GM19397 (cell line): ENCODE data around the gene TRAM2.

Experiments
- ATAC-seq: cut with Tn5 transposase; IDR thresholded peaks from one replicate; pipeline ENCODE4 v1.9.1; 2021; ENCODE audit warnings: mild to moderate bottlenecking, moderate library complexity; ENCODE audit not compliant: unreplicated experiment

TRAM2 gene

GRCh38 chr6:52571099-52571755 is 5.6 kb downstream of the TRAM2 start:
- no peak for ATAC-seq

- ATAC-seq = no peak
Observed at GRCh38 chr6:52570291-52570700, 6.6 kb downstream of the TRAM2 start.

GRCh38 chr6:52568320-52568719 is 8.5 kb downstream of the TRAM2 start:
- ATAC-seq = no peak

GRCh38 chr6:52566853-52567279 is 10.0 kb downstream of the TRAM2 start:
- no peak for ATAC-seq

- peak; percentile 62 for ATAC-seq
Observed at GRCh38 chr6:52566201-52566600, 10.7 kb downstream of the TRAM2 start.

GRCh38 chr6:52564856-52565255 is 12.0 kb downstream of the TRAM2 start:
- ATAC-seq = no peak

- no peak for ATAC-seq
Observed at GRCh38 chr6:52562911-52563310, 13.9 kb downstream of the TRAM2 start.

GRCh38 chr6:52560462-52560861 is 16.4 kb downstream of the TRAM2 start:
- no peak for ATAC-seq

- ATAC-seq = no peak
Observed at GRCh38 chr6:52558266-52559000, 18.4 kb downstream of the TRAM2 start.

- ATAC-seq = no peak
Observed at GRCh38 chr6:52557389-52558265, 19.2 kb downstream of the TRAM2 start.

- no peak for ATAC-seq
Observed at GRCh38 chr6:52555518-52556233, 21.2 kb downstream of the TRAM2 start.

GRCh38 chr6:52554684-52555280 is 22.1 kb downstream of the TRAM2 start:
- ATAC-seq = no peak

- ATAC-seq = no peak
Observed at GRCh38 chr6:52553719-52554118, 23.1 kb downstream of the TRAM2 start.

- no peak for ATAC-seq
Observed at GRCh38 chr6:52553158-52553557, 23.7 kb downstream of the TRAM2 start.

GRCh38 chr6:52552278-52552643 is 24.6 kb downstream of the TRAM2 start:
- peak; percentile 95 for ATAC-seq

GRCh38 chr6:52551483-52552277 is 25.2 kb downstream of the TRAM2 start:
- no peak for ATAC-seq

GRCh38 chr6:52550870-52551269 is 26.0 kb downstream of the TRAM2 start:
- no peak for ATAC-seq

- no peak for ATAC-seq
Observed at GRCh38 chr6:52550014-52550575, 26.8 kb downstream of the TRAM2 start.

- ATAC-seq = no peak
Observed at GRCh38 chr6:52549428-52549827, 27.4 kb downstream of the TRAM2 start.
